GM12865 (cell line): ENCODE measurements around the gene IFT27.

ENCODE experiments used
- DNase-seq: peaks from one replicate; pipeline ENCODE4 v3.0.0; 2010; ENCODE audit warnings: low read depth
- H3K4me3 ChIP-seq: 2 replicates; pipeline ENCODE4 v1.5.1; 2011; ENCODE audit warnings: mild to moderate bottlenecking, low read depth, low read length, control low read depth
- CTCF ChIP-seq: IDR thresholded peaks from 2 replicates; pipeline ENCODE4 v1.5.1; 2011; ENCODE audit warnings: low read length, control low read depth, low read depth, inconsistent platforms; ENCODE audit not compliant: insufficient read depth; ENCODE audit errors: missing control alignments

The IFT27 gene

GRCh38 chr22:36762687-36763260, 13.1 kb downstream of the IFT27 start:
- no peak for TF ChIP-seq CTCF

GRCh38 chr22:36761553-36762240, 14.2 kb downstream of the IFT27 start:
- DNase-seq = no peak
- no peak overlapping the region for H3K4me3 ChIP-seq
- no peak for TF ChIP-seq CTCF

More at GRCh38 chr22:36762687-36763260, 13.1 kb downstream of the IFT27 start:
- no peak for DNase-seq
- no peak overlapping the region for H3K4me3 ChIP-seq

GRCh38 chr22:36760786-36761185, 15.1 kb downstream of the IFT27 start:
- no peak overlapping the region for H3K4me3 ChIP-seq
- no peak for DNase-seq
- no peak for TF ChIP-seq CTCF

- TF ChIP-seq CTCF = no peak
- no peak for DNase-seq
- H3K4me3 ChIP-seq = no peak overlapping the region
Measured at GRCh38 chr22:36759481-36760159, 16.3 kb downstream of the IFT27 start.

GRCh38 chr22:36758792-36759271, 17.1 kb downstream of the IFT27 start:
- TF ChIP-seq CTCF = no peak
- no peak for DNase-seq
- H3K4me3 ChIP-seq = no peak overlapping the region

- TF ChIP-seq CTCF = peak; percentile 80
- DNase-seq = peak; percentile 79
- H3K4me3 ChIP-seq = no peak overlapping the region
Measured at GRCh38 chr22:36757668-36758211, 18.2 kb downstream of the IFT27 start.
